ENCODE data around the gene GALE. TPM values are rescaled to one million over a fixed set of nuclear protein-coding genes. Genes with fewer than 3 reads are reported as not detected.
"Not testable (repeated sequence)": the region's sequence is repeated elsewhere in the genome, so short reads cannot be mapped to it uniquely, and the experiment has no call there.

The GALE gene
- total RNA-seq, 3 donors from 2014 or later: 9.9 to 31.2 (median 28.2) TPM

DNA sequence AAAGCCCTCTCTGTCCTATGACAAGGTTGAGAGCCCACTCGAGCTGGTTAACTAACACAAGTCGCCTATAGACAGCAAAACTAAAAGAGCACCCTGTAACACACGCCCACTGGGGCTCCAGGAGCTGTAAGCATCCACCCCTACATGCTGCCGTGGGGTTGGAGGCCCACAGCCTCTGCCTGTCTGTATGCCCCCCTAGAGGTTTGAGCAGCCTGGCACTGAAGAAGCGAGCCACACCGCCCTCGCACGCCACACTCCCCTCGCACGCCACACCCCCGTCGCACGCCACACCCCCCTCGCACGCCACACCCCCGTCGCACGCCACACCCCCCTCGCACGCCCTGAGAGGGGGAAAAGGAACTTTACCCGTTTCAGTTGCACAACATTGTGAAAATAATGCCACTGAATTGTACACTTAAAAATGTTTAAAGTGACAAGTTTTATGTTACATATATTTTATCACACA is 37.9 kb upstream of the GALE start:
- no peaks in the 10 kb centered on the region for H3K27me3 ChIP-seq
- no peak overlapping the region for H3K27ac ChIP-seq
- DNase-seq (ENCODE audit: low spot score in 2 of 2): peak; percentile 27 to 65
- H3K9me3 ChIP-seq: no peaks in the 10 kb centered on the region
- TF ChIP-seq POLR2A (IDR thresholded peaks at IDR 0.05) (no peak), POLR2AphosphoS5 (IDR thresholded peaks at IDR 0.05) (no peak)
- TF ChIP-seq, protein P1, sequence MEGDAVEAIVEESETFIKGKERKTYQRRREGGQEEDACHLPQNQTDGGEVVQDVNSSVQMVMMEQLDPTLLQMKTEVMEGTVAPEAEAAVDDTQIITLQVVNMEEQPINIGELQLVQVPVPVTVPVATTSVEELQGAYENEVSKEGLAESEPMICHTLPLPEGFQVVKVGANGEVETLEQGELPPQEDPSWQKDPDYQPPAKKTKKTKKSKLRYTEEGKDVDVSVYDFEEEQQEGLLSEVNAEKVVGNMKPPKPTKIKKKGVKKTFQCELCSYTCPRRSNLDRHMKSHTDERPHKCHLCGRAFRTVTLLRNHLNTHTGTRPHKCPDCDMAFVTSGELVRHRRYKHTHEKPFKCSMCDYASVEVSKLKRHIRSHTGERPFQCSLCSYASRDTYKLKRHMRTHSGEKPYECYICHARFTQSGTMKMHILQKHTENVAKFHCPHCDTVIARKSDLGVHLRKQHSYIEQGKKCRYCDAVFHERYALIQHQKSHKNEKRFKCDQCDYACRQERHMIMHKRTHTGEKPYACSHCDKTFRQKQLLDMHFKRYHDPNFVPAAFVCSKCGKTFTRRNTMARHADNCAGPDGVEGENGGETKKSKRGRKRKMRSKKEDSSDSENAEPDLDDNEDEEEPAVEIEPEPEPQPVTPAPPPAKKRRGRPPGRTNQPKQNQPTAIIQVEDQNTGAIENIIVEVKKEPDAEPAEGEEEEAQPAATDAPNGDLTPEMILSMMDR (IDR thresholded peaks at IDR 0.05): no peak
- intact Hi-C loops (cut with DNase I; ENCODE audit: low total_unique reads): no loop called here
- no peaks in the 10 kb centered on the region for H3K36me3 ChIP-seq
- peak overlapping the region; percentile 15 to 57 (median 45) for H3K4me3 ChIP-seq
- no peaks in the 10 kb centered on the region for H3K4me1 ChIP-seq

DNA sequence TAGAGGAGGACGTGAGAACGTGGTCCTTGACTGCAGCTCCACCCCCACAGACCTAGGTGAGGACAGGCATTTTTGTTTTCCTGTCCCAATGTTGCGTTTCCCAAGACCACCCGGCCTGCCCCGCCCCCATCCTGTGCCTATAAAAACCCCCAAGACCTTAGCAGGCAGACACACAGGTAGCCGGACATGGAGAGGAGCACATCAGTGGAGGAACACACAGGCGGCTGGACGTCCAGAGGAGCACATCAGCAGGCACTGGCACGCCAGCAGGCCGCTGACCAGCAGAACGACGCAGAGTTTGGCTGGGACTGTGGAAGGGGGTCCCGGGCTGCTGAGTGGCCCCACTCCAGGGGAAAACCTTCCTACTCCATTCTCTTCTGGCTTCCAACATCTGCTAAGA is 37.4 kb upstream of the GALE start:
- Histone ChIP-seq H3K36me3 (no peaks in the 10 kb centered on the region), H3K4me1 (no peaks in the 10 kb centered on the region), H3K27me3 (no peaks in the 10 kb centered on the region), H3K4me3 (peak overlapping the region; percentile 15 to 57 (median 45)), H3K9me3 (no peaks in the 10 kb centered on the region), H3K27ac (no peak overlapping the region)
- no peak for DNase-seq (ENCODE audit: low spot score in 2 of 2)
- intact Hi-C loops (cut with DNase I; ENCODE audit: low total_unique reads): no loop called here
- TF ChIP-seq POLR2AphosphoS5 (IDR thresholded peaks at IDR 0.05): no peak

DNA sequence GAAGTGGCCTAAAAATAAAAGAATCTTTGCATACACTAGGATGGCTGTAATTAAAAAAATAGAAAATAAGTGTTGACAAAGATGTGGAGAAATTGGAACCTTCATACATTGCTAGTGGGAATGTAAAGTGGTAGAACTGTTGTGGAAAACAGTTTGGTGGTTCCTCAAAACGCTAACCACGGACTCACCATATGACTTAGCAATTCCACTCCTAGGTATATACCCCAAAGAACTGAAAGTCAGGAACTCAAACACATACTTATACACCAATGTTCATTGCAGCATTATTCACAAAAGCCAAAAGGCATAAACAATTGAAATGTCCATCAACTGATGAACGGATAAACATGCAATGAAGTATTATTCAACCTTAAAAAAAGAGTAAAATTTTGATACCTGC is 35.5 kb upstream of the GALE start:
- DNase-seq (ENCODE audit: low spot score in 2 of 2): no peak
- no peak overlapping the region for H3K4me3 ChIP-seq
- no peaks in the 10 kb centered on the region for H3K4me1 ChIP-seq
- no peak overlapping the region for H3K27ac ChIP-seq
- intact Hi-C loops (cut with DNase I; ENCODE audit: low total_unique reads): no loop called here
- TF ChIP-seq, protein P1 (IDR thresholded peaks at IDR 0.05): no peak
- TF ChIP-seq POLR2AphosphoS5 (IDR thresholded peaks at IDR 0.05) (no peak), POLR2A (IDR thresholded peaks at IDR 0.05) (no peak)
- H3K9me3 ChIP-seq: no peaks in the 10 kb centered on the region
- H3K36me3 ChIP-seq: no peaks in the 10 kb centered on the region
- H3K27me3 ChIP-seq: no peaks in the 10 kb centered on the region

DNA sequence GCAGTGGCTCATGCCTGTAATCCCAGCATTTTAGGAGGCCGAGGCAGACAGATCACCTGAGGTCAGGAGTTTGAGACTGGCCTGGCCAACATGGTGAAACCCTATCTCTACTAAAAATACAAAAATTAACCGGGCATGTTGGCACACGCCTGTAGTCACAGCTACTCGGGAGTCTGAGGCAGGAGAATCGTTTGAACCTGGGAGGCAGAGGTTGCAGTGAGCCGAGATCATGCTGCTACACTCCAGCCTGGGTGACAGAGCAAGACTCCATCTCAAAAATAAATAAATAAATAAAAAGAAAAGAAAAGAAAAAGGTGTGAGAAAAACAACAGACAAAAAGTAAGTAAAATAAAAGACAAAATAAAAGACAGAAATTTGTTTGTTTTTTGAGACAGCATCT is 33.6 kb upstream of the GALE start:
- H3K9me3 ChIP-seq; H3K4me3 ChIP-seq; H3K27me3 ChIP-seq; intact Hi-C loops (cut with DNase I; ENCODE audit: low total_unique reads); H3K36me3 ChIP-seq; H3K27ac ChIP-seq; H3K4me1 ChIP-seq; DNase-seq (ENCODE audit: low spot score in 2 of 2): not testable (repeated sequence)

DNA sequence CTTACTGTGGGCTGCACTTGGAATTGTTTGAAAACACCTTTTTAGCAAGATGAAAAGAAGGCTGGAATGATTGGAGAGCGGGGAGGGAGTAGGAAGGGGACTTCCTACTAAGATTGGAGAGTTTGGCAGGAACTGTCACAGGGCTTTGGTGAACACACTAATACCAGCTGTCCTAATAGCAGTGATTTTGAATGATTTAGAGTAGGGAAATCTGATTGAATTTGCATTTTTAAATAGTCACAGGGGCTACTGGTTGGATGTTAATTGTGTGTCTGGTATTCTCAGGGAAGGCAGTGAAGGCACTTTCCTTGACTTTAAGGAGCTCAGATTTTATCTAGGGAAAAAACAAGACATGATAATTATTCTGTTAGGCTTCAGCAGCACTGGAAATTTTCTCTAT is 27.2 kb upstream of the GALE start:
- intact Hi-C loops (cut with DNase I; ENCODE audit: low total_unique reads): no loop called here

DNA sequence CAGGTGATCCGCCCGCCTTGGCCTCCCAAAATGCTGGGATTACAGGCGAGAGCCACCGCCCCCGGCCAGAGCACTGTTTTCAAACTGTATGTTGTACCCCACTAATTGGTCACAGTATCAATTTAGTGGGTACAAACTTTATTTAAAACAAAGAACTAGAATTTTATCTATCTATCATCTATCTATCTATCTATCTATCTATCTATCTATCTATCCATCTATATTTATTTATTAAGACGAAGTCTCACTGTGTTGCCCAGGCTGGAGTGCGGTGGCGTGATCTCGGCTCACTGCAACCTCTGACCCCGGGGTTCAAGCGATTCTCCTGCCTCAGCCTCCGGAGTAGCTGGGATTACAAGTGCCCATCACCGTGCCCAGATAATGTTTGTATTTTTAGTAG is 26.0 kb upstream of the GALE start:
- intact Hi-C loops (cut with DNase I; ENCODE audit: low total_unique reads); H3K4me1 ChIP-seq; H3K27ac ChIP-seq; H3K4me3 ChIP-seq; DNase-seq (ENCODE audit: low spot score in 2 of 2); H3K27me3 ChIP-seq; H3K36me3 ChIP-seq; H3K9me3 ChIP-seq: not testable (repeated sequence)

More for the DNA sequence above, 27.2 kb upstream of the GALE start:
- Histone ChIP-seq H3K27me3 (no peaks in the 10 kb centered on the region), H3K27ac (no peak overlapping the region), H3K4me3 (no peak overlapping the region), H3K36me3 (no peaks in the 10 kb centered on the region), H3K9me3 (no peaks in the 10 kb centered on the region), H3K4me1 (no peaks in the 10 kb centered on the region)
- TF ChIP-seq POLR2A (IDR thresholded peaks at IDR 0.05): no peak
- TF ChIP-seq, protein P1 (IDR thresholded peaks at IDR 0.05): no peak
- no peak for TF ChIP-seq POLR2AphosphoS5 (IDR thresholded peaks at IDR 0.05)
- no peak for DNase-seq (ENCODE audit: low spot score in 2 of 2)
